Spleen (tissue), 3 donors: ENCODE results near the gene HCN3.

ENCODE experiments used
- POLR2A ChIP-seq, 3 donors: fragments of 450-650 bp; IDR thresholded peaks; one replicate each; pipeline ENCODE4 v1.5.1; 2017; ENCODE audit warnings: antibody characterized with exemption in 3 of 3, mild to moderate bottlenecking in 1 of 3
- POLR2AphosphoS5 ChIP-seq, 3 donors: sonication (generic); formaldehyde crosslinking; IDR thresholded peaks; one replicate each; pipeline ENCODE4 v1.5.1; 2017; ENCODE audit warnings: antibody characterized with exemption in 3 of 3

- TF ChIP-seq POLR2A (IDR thresholded peaks at IDR 0.05) (no peak), POLR2AphosphoS5 (IDR thresholded peaks at IDR 0.05) (no peak)
Measured at GRCh38 chr1:155236451-155236850, 40.8 kb upstream of the HCN3 start.
